Endothelial cell (in vitro differentiated cells): ENCODE data around the gene PPP1R9A. TPM values are rescaled to one million over a fixed set of nuclear protein-coding genes. Genes with fewer than 3 reads are reported as not detected.

Experiments used
- DNase-seq: peaks from one replicate; pipeline ENCODE4 v3.0.0; 2021; ENCODE audit warnings: low spot score
- H3K27ac Mint-ChIP-seq: one replicate; pipeline ENCODE4 v1.8.0; 2021; ENCODE audit warnings: mixed read lengths, inconsistent platforms; ENCODE audit not compliant: unreplicated experiment
- H3K27me3 Mint-ChIP-seq: one replicate; pipeline ENCODE4 v1.8.0; 2021; ENCODE audit warnings: mild to moderate bottlenecking, moderate library complexity, mixed read lengths, inconsistent platforms; ENCODE audit not compliant: unreplicated experiment
- H3K36me3 Mint-ChIP-seq: one replicate; pipeline ENCODE4 v1.8.0; 2021; ENCODE audit warnings: mild to moderate bottlenecking, low read depth, mixed read lengths, inconsistent platforms; ENCODE audit not compliant: unreplicated experiment
- H3K4me1 Mint-ChIP-seq: one replicate; pipeline ENCODE4 v1.8.0; 2021; ENCODE audit warnings: mild to moderate bottlenecking, mixed read lengths, inconsistent platforms; ENCODE audit not compliant: unreplicated experiment
- H3K4me3 Mint-ChIP-seq: one replicate; pipeline ENCODE4 v1.8.0; 2021; ENCODE audit warnings: mild to moderate bottlenecking, mixed read lengths, inconsistent platforms; ENCODE audit not compliant: unreplicated experiment
- H3K9me3 Mint-ChIP-seq: one replicate; pipeline ENCODE4 v1.8.0; 2021; ENCODE audit warnings: mixed read lengths, inconsistent platforms; ENCODE audit not compliant: unreplicated experiment
- CTCF ChIP-seq: fragments of 200-600 bp; sonication (generic); IDR thresholded peaks from one replicate; pipeline ENCODE4 v1.5.0; 2021; ENCODE audit warnings: antibody characterized with exemption; ENCODE audit not compliant: unreplicated experiment
- total RNA-seq: library from RNA; stranded (reverse); fragmentation: NEBNext Ultra II Directional; extraction: Animal tissue kit (Norgen Biotek cat#: 25700); gene quantifications from one replicate; pipeline ENCODE4 v1.2.1, GENCODE V29; 2021; ENCODE audit not compliant: unreplicated experiment

PPP1R9A gene
- total RNA-seq, 1 donor from 2014 or later = 22.2 TPM

- Mint-ChIP-seq H3K4me3 (no peak overlapping the region), H3K4me1 (no peaks in the 10 kb centered on the region), H3K36me3 (no peaks in the 10 kb centered on the region), H3K27ac (no peak overlapping the region), H3K9me3 (no peaks in the 10 kb centered on the region), H3K27me3 (no peaks in the 10 kb centered on the region)
- no peak for TF ChIP-seq CTCF
- no peak for DNase-seq
These were observed 427.1 kb downstream of the PPP1R9A start for GRCh38 chr7:95334447-95334846.

DNA sequence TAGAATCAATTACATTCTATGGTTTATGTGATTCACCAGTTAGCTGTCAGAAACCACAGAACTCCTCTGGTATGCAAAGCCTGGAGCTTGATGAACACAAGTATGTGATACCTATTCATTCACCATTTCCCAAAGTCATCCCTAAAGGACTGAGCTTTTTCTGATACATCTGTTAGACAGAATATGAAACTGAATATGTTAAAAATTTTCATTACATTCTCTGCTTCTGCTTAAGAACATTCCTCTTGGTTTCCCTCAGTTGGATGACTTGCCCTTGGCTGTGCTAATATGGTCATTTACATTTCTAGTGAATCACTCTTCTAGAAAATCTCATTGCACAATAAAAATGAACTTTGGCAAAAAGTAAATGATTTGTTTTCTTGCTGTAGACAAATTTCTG is 427.7 kb downstream of the PPP1R9A start:
- Mint-ChIP-seq H3K36me3 (no peaks in the 10 kb centered on the region), H3K4me3 (no peak overlapping the region)
- no peak for DNase-seq

GRCh38 chr7:95338832-95339231 is 431.4 kb downstream of the PPP1R9A start:
- Mint-ChIP-seq H3K4me1 (peaks cover 10% of the 10 kb centered on the region), H3K4me3 (no peak overlapping the region), H3K27ac (no peak overlapping the region), H3K36me3 (no peaks in the 10 kb centered on the region), H3K9me3 (no peaks in the 10 kb centered on the region), H3K27me3 (peaks cover 2% of the 10 kb centered on the region)
- DNase-seq = no peak
- no peak for TF ChIP-seq CTCF

More for the DNA sequence above, 427.7 kb downstream of the PPP1R9A start:
- no peak overlapping the region for H3K27ac Mint-ChIP-seq
- H3K4me1 Mint-ChIP-seq = no peaks in the 10 kb centered on the region
- peaks cover 1% of the 10 kb centered on the region for H3K27me3 Mint-ChIP-seq
- no peak for TF ChIP-seq CTCF
- no peaks in the 10 kb centered on the region for H3K9me3 Mint-ChIP-seq

- Mint-ChIP-seq H3K4me3 (no peak overlapping the region), H3K36me3 (no peaks in the 10 kb centered on the region), H3K4me1 (peaks cover 13% of the 10 kb centered on the region), H3K27ac (no peak overlapping the region), H3K27me3 (peaks cover 3% of the 10 kb centered on the region), H3K9me3 (no peaks in the 10 kb centered on the region)
- DNase-seq = no peak
- no peak for TF ChIP-seq CTCF
These were observed 433.1 kb downstream of the PPP1R9A start for GRCh38 chr7:95340491-95340890.

GRCh38 chr7:95342029-95342428 is 434.6 kb downstream of the PPP1R9A start:
- Mint-ChIP-seq H3K27ac (no peak overlapping the region), H3K4me3 (no peak overlapping the region)
- no peak for TF ChIP-seq CTCF

More at GRCh38 chr7:95342029-95342428, 434.6 kb downstream of the PPP1R9A start:
- no peak for DNase-seq
- H3K27me3 Mint-ChIP-seq = peaks cover 4% of the 10 kb centered on the region
- H3K9me3 Mint-ChIP-seq = no peaks in the 10 kb centered on the region
- no peaks in the 10 kb centered on the region for H3K36me3 Mint-ChIP-seq
- peaks cover 13% of the 10 kb centered on the region for H3K4me1 Mint-ChIP-seq
